DMS53 (cell line): ENCODE data around the gene ADD1.
A peak's percentile ranks its signal among the peaks of the same experiment; 100 is the strongest.

Experiments
- DNase-seq: peaks from one replicate; lab custom pipeline; 2025; lab: John Stamatoyannopoulos, UW

Gene ADD1

GRCh38 chr4:2963966-2964471 is 120.4 kb downstream of the ADD1 start:
- peak; percentile 65 for DNase-seq

- no peak for DNase-seq
Measured at GRCh38 chr4:2964706-2965258, 121.1 kb downstream of the ADD1 start.

GRCh38 chr4:2965262-2965661 is 121.6 kb downstream of the ADD1 start:
- no peak for DNase-seq

- DNase-seq: no peak
Measured at GRCh38 chr4:2968381-2968780, 124.7 kb downstream of the ADD1 start.

- DNase-seq: no peak
Measured at GRCh38 chr4:2971275-2971674, 127.6 kb downstream of the ADD1 start.

- peak; percentile 98 for DNase-seq
Measured at GRCh38 chr4:2977211-2978088, 133.8 kb downstream of the ADD1 start.
